Muscle of leg (tissue), 11 donors: ENCODE results near the gene ATP6V0E2. TPM values are rescaled to one million over a fixed set of nuclear protein-coding genes. Genes with fewer than 3 reads are reported as not detected.
A peak's percentile ranks its signal among the peaks of the same experiment; 100 is the strongest.

ENCODE experiments used
- DNase-seq: peaks from one replicate; pipeline ENCODE4 v3.0.0; 2013
- H3K27ac ChIP-seq: one replicate; pipeline ENCODE4 v1.5.1; 2013; ENCODE audit warnings: mild to moderate bottlenecking, low read length, control low read depth
- H3K27me3 ChIP-seq: one replicate; pipeline ENCODE4 v1.6.1; 2013; ENCODE audit warnings: low read length; ENCODE audit not compliant: control insufficient read depth, insufficient read depth
- H3K36me3 ChIP-seq: one replicate; pipeline ENCODE4 v1.6.1; 2013; ENCODE audit warnings: low read length; ENCODE audit not compliant: control insufficient read depth, insufficient read depth
- H3K4me1 ChIP-seq: one replicate; pipeline ENCODE4 v1.6.1; 2013; ENCODE audit warnings: low read length; ENCODE audit not compliant: control insufficient read depth, insufficient read depth
- H3K4me3 ChIP-seq: one replicate; pipeline ENCODE4 v1.5.1; 2013; ENCODE audit warnings: low read length, control low read depth
- H3K9me3 ChIP-seq: replicated peaks from 2 replicates; pipeline ENCODE4 v1.6.1; 2013; ENCODE audit warnings: low read depth, low read length; ENCODE audit not compliant: control insufficient read depth
- WGBS: methylation state at CpG from one replicate; pipeline ENCODE4 v1.1.5; 2013; ENCODE audit warnings: missing lambda C conversion rate; ENCODE audit not compliant: insufficient coverage; 5-methylcytosine and 5-hydroxymethylcytosine counted together
- polyA plus RNA-seq, 8 donors: library from polyadenylated mRNA; unstranded; fragments of 120-200 nt; gene quantifications; one replicate each; pipeline versions ENCODE4 v1.2.1 to v1.2.3, GENCODE V29; 2013; ENCODE audit warnings: inconsistent platforms in 1 of 8, low replicate concordance in 1 of 8; ENCODE audit not compliant: insufficient read length in 8 of 8, insufficient read depth in 1 of 8
- total RNA-seq: library from RNA; stranded (reverse); fragments of 120-200 nt; gene quantifications from one replicate; pipeline ENCODE4 v1.2.4, GENCODE V29; 2013

The ATP6V0E2 gene
- total and polyA plus RNA-seq, 9 donors, result 6.5 to 12.4 (median 8.7) TPM

DNA sequence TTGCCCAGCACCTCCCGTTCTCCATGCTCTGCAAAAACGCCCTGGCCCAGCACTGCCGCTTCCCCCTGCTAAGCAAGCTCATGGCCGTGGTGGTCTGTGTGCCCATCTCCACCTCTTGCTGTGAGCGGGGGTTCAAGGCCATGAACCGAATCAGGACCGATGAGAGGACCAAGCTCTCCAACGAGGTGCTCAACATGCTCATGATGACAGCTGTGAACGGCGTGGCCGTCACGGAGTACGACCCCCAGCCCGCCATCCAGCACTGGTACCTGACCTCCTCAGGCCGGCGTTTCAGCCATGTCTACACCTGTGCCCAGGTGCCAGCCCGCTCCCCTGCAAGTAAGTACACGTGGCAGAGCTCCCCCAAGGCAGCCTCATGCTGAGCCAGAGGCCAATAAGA is 11.6 kb upstream of the ATP6V0E2 start:
- Histone ChIP-seq H3K27me3 (no peaks in the 10 kb centered on the region), H3K4me3 (no peak overlapping the region), H3K4me1 (no peaks in the 10 kb centered on the region), H3K27ac (no peak overlapping the region), H3K9me3 (no peaks in the 10 kb centered on the region), H3K36me3 (peaks cover 68% of the 10 kb centered on the region)
- no peak for DNase-seq
- 88% methylated on average over 18 of the region's 18 CpGs for WGBS

- WGBS, result 97% methylated on average over 4 of the region's 4 CpGs
- no peak for DNase-seq
- peaks cover 71% of the 10 kb centered on the region for H3K36me3 ChIP-seq
Observed at GRCh38 chr7:149863500-149863899, 10.3 kb upstream of the ATP6V0E2 start.

GRCh38 chr7:149864023-149864422 is 9.7 kb upstream of the ATP6V0E2 start:
- WGBS, result 87% methylated on average over 5 of the region's 8 CpGs
- Histone ChIP-seq H3K27ac (no peak overlapping the region), H3K27me3 (no peaks in the 10 kb centered on the region), H3K4me1 (peaks cover 3% of the 10 kb centered on the region), H3K4me3 (no peak overlapping the region), H3K36me3 (peaks cover 71% of the 10 kb centered on the region), H3K9me3 (no peaks in the 10 kb centered on the region)
- no peak for DNase-seq

More at GRCh38 chr7:149863500-149863899, 10.3 kb upstream of the ATP6V0E2 start:
- Histone ChIP-seq H3K27me3 (no peaks in the 10 kb centered on the region), H3K27ac (no peak overlapping the region), H3K9me3 (no peaks in the 10 kb centered on the region), H3K4me1 (peaks cover 1% of the 10 kb centered on the region), H3K4me3 (no peak overlapping the region)

DNA sequence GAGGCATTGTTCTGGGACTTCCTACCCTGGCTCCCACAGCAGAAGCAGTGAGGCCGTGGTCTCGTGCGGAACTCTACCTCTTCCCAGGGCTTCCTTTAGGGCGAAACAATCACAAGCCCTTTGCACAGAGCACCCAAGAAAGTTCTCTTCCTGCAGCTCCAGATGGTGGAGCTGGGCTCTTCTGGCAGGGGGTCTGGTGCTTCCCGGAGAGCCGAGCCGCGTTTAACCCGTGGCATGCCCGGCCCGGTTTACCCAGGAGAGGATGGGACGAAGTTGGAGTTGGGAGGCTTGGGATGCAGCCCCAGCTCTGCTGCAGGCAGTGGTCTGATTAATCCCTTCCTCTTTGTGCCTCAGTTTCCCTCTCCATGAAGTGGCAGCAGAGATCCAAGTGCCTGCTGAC is 9.0 kb upstream of the ATP6V0E2 start:
- Histone ChIP-seq H3K4me1 (peaks cover 3% of the 10 kb centered on the region), H3K4me3 (no peak overlapping the region), H3K27me3 (no peaks in the 10 kb centered on the region), H3K27ac (no peak overlapping the region), H3K36me3 (peaks cover 69% of the 10 kb centered on the region), H3K9me3 (no peaks in the 10 kb centered on the region)
- no peak for DNase-seq
- 91% methylated on average over 11 of the region's 12 CpGs for WGBS

DNA sequence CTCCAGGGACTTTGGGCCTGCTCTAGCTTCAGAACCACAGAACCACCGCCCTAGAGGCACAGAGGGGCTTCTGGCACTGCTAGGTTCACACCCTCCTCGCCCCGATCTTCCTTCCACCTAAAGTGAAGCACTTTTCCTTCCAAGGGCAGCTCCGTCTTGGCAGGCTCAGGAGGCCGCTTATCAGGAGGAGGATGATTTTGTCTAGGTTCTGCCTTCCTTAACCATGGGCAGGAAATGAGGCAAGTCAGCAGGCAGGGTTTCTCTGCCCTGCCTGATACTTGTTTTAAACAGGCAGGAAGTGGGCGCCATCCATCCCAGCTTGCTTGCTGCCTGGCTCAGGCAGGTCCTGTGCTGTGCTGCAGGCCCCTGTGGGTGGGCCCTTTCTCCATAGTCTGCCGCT is 8.3 kb upstream of the ATP6V0E2 start:
- WGBS, result 78% methylated on average over 3 of the region's 7 CpGs
- no peaks in the 10 kb centered on the region for H3K9me3 ChIP-seq
- DNase-seq, result no peak
- H3K4me3 ChIP-seq, result no peak overlapping the region
- H3K4me1 ChIP-seq, result peaks cover 3% of the 10 kb centered on the region
- H3K36me3 ChIP-seq, result peaks cover 73% of the 10 kb centered on the region
- no peaks in the 10 kb centered on the region for H3K27me3 ChIP-seq
- no peak overlapping the region for H3K27ac ChIP-seq

GRCh38 chr7:149866139-149866778 is 7.5 kb upstream of the ATP6V0E2 start:
- peaks cover 73% of the 10 kb centered on the region for H3K36me3 ChIP-seq

DNA sequence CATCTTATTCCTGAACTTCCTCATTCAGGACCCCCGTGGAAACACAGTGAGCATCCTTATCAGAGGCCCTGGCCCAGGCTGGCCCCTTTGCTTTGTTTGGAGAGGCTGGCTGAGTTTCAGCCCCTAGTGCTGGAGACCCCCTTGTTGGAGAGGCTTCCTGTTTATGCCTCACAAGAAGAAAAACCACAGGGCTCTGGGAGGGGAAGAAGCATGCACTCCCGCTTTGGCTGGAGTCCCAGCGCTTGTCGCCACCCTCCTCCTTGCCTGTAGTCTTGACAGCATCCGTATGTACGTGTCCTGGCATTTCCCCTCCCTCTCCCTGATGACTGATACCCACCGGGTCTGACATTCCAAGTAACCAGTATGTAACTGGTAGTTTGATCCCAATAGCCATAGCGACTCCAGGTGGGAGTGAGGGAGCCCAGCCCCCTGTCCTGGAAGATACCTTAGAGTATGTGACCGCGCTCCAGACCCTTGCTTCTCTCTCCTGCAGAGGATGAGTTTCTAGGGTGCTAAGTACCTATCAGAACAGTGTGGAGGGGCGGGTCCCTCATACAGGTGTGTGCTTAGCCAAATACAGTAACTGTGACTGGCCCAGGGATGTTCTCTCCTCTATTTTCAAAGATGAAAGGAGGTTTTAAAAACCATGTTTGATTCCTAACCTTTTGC is 6.9 kb upstream of the ATP6V0E2 start:
- Histone ChIP-seq H3K4me1 (peaks cover 3% of the 10 kb centered on the region), H3K9me3 (no peaks in the 10 kb centered on the region)

More at GRCh38 chr7:149866139-149866778, 7.5 kb upstream of the ATP6V0E2 start:
- 91% methylated on average over 9 of the region's 16 CpGs for WGBS
- H3K4me1 ChIP-seq, result peaks cover 3% of the 10 kb centered on the region
- H3K4me3 ChIP-seq, result no peak overlapping the region
- DNase-seq, result no peak
- H3K27me3 ChIP-seq, result no peaks in the 10 kb centered on the region
- H3K9me3 ChIP-seq, result no peaks in the 10 kb centered on the region
- H3K27ac ChIP-seq, result no peak overlapping the region

GRCh38 chr7:149867762-149868622 is 5.8 kb upstream of the ATP6V0E2 start:
- DNase-seq, result peak; percentile 56
- Histone ChIP-seq H3K4me3 (no peak overlapping the region), H3K27ac (no peak overlapping the region), H3K27me3 (no peaks in the 10 kb centered on the region), H3K36me3 (peaks cover 56% of the 10 kb centered on the region), H3K4me1 (peaks cover 12% of the 10 kb centered on the region), H3K9me3 (no peaks in the 10 kb centered on the region)
- WGBS, result 72% methylated on average over 21 of the region's 25 CpGs

More for the DNA sequence above, 6.9 kb upstream of the ATP6V0E2 start:
- 80% methylated on average over 1 of the region's 11 CpGs for WGBS
- Histone ChIP-seq H3K27ac (no peak overlapping the region), H3K27me3 (no peaks in the 10 kb centered on the region), H3K4me3 (no peak overlapping the region), H3K36me3 (peaks cover 67% of the 10 kb centered on the region)
- DNase-seq, result no peak

- no peaks in the 10 kb centered on the region for H3K27me3 ChIP-seq
- 77% methylated on average over 6 of the region's 7 CpGs for WGBS
- no peak for DNase-seq
- H3K9me3 ChIP-seq, result no peaks in the 10 kb centered on the region
- peaks cover 15% of the 10 kb centered on the region for H3K4me1 ChIP-seq
- no peak overlapping the region for H3K27ac ChIP-seq
- H3K4me3 ChIP-seq, result no peak overlapping the region
- peaks cover 49% of the 10 kb centered on the region for H3K36me3 ChIP-seq
Observed at GRCh38 chr7:149868623-149869290, 5.0 kb upstream of the ATP6V0E2 start.

- Histone ChIP-seq H3K4me3 (no peak overlapping the region), H3K9me3 (no peaks in the 10 kb centered on the region), H3K36me3 (peaks cover 45% of the 10 kb centered on the region), H3K27ac (no peak overlapping the region), H3K4me1 (peaks cover 19% of the 10 kb centered on the region), H3K27me3 (no peaks in the 10 kb centered on the region)
- 78% methylated on average over 5 of the region's 5 CpGs for WGBS
- DNase-seq, result no peak
Observed at GRCh38 chr7:149869291-149869650, 4.5 kb upstream of the ATP6V0E2 start.
